B cell (primary cell): ENCODE measurements around the gene C12orf60. TPM values are rescaled to one million over a fixed set of nuclear protein-coding genes. Genes with fewer than 3 reads are reported as not detected.

Experiments
- ATAC-seq: fragments of 200-7000 bp; cut with Tn5 transposase; one replicate; pipeline ENCODE4 v1.10.0; 2021; ENCODE audit warnings: low read depth, mild to moderate bottlenecking, moderate number of reproducible peaks, moderate library complexity
- CTCF ChIA-PET: fragments of 350-600 bp; sonication (Branson Sonifier 250); formaldehyde crosslinking; loops from one replicate; lab custom pipeline; 2021; ENCODE audit warnings: antibody characterized with exemption, inconsistent platforms; lab: Charles Lee
- POLR2A ChIA-PET: fragments of 350-600 bp; sonication (Branson Sonifier 250); formaldehyde crosslinking; loops from one replicate; lab custom pipeline; 2021; ENCODE audit warnings: antibody characterized with exemption; lab: Charles Lee
- DNase-seq: peaks from one replicate; pipeline ENCODE4 v3.0.0; 2013
- H2AFZ ChIP-seq: 2 replicates; pipeline ENCODE4 v1.6.1; 2012; ENCODE audit warnings: mild to moderate bottlenecking, low read depth, low read length; ENCODE audit not compliant: insufficient read depth, poor library complexity, severe bottlenecking
- H3K27ac ChIP-seq, 2 donors: 1 replicate in 1 of 2; 2 replicates in 1 of 2; pipeline ENCODE4 v1.5.1; 2012 to 2013; ENCODE audit warnings: low read length in 2 of 2, mild to moderate bottlenecking in 2 of 2, moderate library complexity in 1 of 2
- H3K27me3 ChIP-seq, 4 experiments: fragments of 200-600 bp in 1 of 4; sonication (generic) in 1 of 4; replicated peaks in 1 of 4; 1 replicate in 2 of 4; 2 replicates in 2 of 4; pipeline versions ENCODE4 v1.6.1 to v1.7.0; 2013 to 2016; ENCODE audit warnings: low read length in 3 of 4, mild to moderate bottlenecking in 2 of 4, mixed read lengths in 1 of 4, moderate library complexity in 1 of 4; ENCODE audit not compliant: insufficient read depth in 4 of 4, control insufficient read depth in 3 of 4; ENCODE audit errors: control extremely low read depth in 1 of 4
- H3K36me3 ChIP-seq, 2 experiments: replicated peaks in 1 of 2; 1 replicate in 1 of 2; 2 replicates in 1 of 2; pipeline versions ENCODE4 v1.6.1 to v1.7.1; 2013; ENCODE audit warnings: low read length in 1 of 2; ENCODE audit not compliant: insufficient read depth in 2 of 2, control insufficient read depth in 1 of 2; ENCODE audit errors: control extremely low read depth in 1 of 2, extremely low read depth in 1 of 2
- H3K4me1 ChIP-seq, 2 donors: fragments of 200-600 bp in 1 of 2; sonication (generic) in 1 of 2; 1 replicate in 1 of 2; 2 replicates in 1 of 2; pipeline versions ENCODE4 v1.5.1 to v1.6.1; 2013 to 2017; ENCODE audit warnings: low read length in 2 of 2; ENCODE audit not compliant: control insufficient read depth in 2 of 2, insufficient read depth in 2 of 2
- H3K4me2 ChIP-seq: replicated peaks from 2 replicates; pipeline ENCODE3; 2012; ENCODE audit warnings: mild to moderate bottlenecking, low read depth, low read length; ENCODE audit not compliant: poor library complexity, severe bottlenecking
- H3K4me3 ChIP-seq, 5 experiments: fragments of 200-600 bp in 1 of 5; sonication (generic) in 1 of 5; 1 replicate in 3 of 5; 2 replicates in 2 of 5; pipeline versions ENCODE4 v1.5.1 to v1.7.0; 2011 to 2016; ENCODE audit warnings: low read length in 4 of 5, mild to moderate bottlenecking in 4 of 5, low read depth in 2 of 5, control low read depth in 1 of 5, moderate library complexity in 1 of 5; ENCODE audit not compliant: insufficient read depth in 1 of 5; ENCODE audit errors: control extremely low read depth in 1 of 5, extremely low read depth in 1 of 5
- H3K79me2 ChIP-seq: fragments of 200-600 bp; sonication (generic); one replicate; pipeline ENCODE4 v1.6.0; 2016; ENCODE audit warnings: low read length; ENCODE audit not compliant: control insufficient read depth, insufficient read depth
- H3K9ac ChIP-seq: fragments of 200-600 bp; sonication (generic); 2 replicates; pipeline ENCODE4 v1.6.1; 2017; ENCODE audit warnings: mild to moderate bottlenecking, low read length, moderate library complexity
- H3K9me3 ChIP-seq, 3 donors: one replicate each; pipeline versions ENCODE4 v1.6.1 to v1.7.1; 2013; ENCODE audit warnings: low read length in 2 of 3; ENCODE audit not compliant: control insufficient read depth in 2 of 3, insufficient read depth in 1 of 3; ENCODE audit errors: control extremely low read depth in 1 of 3
- H4K20me1 ChIP-seq: 2 replicates; pipeline ENCODE4 v1.6.0; 2012; ENCODE audit warnings: mild to moderate bottlenecking, low read length; ENCODE audit not compliant: insufficient read depth, control insufficient read depth, poor library complexity, severe bottlenecking
- H3K27ac Mint-ChIP-seq: one replicate; pipeline ENCODE4 v1.8.0; 2021; ENCODE audit warnings: mixed read lengths
- H3K27me3 Mint-ChIP-seq: one replicate; pipeline ENCODE4 v1.8.0; 2021; ENCODE audit warnings: mixed read lengths
- H3K4me1 Mint-ChIP-seq: one replicate; pipeline ENCODE4 v1.8.0; 2021; ENCODE audit warnings: mixed read lengths
- H3K4me3 Mint-ChIP-seq: one replicate; pipeline ENCODE4 v1.8.0; 2021; ENCODE audit warnings: mixed read lengths
- H3K9me3 Mint-ChIP-seq: one replicate; pipeline ENCODE4 v1.8.0; 2022; ENCODE audit warnings: mixed read lengths; ENCODE audit not compliant: insufficient read depth
- CTCF ChIP-seq: fragments of 200-600 bp; IDR thresholded peaks from one replicate; pipeline ENCODE4 v1.8.0; 2022; ENCODE audit warnings: antibody characterized with exemption, mild to moderate bottlenecking
- EZH2 ChIP-seq: IDR thresholded peaks from 2 replicates; pipeline ENCODE4 v1.6.1; 2012; ENCODE audit warnings: borderline replicate concordance, low read depth, mild to moderate bottlenecking, moderate library complexity, low read length; ENCODE audit not compliant: insufficient read depth, poor library complexity, severe bottlenecking
- WGBS: methylation state at CpG from one replicate; pipeline ENCODE4 v1.1.5; 2013; ENCODE audit warnings: missing lambda C conversion rate; ENCODE audit not compliant: insufficient coverage; 5-methylcytosine and 5-hydroxymethylcytosine counted together
- intact Hi-C: fragments of 100-400 bp; cut with micrococcal nuclease; formaldehyde crosslinking; loops from one replicate; pipeline ENCODE4 v1.10.0; 2022
- polyA plus RNA-seq: library from polyadenylated mRNA; depleted of rRNA; stranded (reverse); fragments of >200 nt; gene quantifications from 2 replicates; pipeline ENCODE4 v1.2.3, GENCODE V29; 2012
- total RNA-seq, 2 donors: library from RNA; stranded (reverse); fragments of 120-200 nt in 1 of 2; gene quantifications; 1 replicate in 1 of 2; 2 replicates in 1 of 2; pipeline versions ENCODE4 v1.2.3 to v1.2.4, GENCODE V29; 2013 to 2022

Gene C12orf60
- total and polyA plus RNA-seq, 2 donors (not counting 1 experiment from before 2014, with no cell fraction given): 0.25 to 1.2 TPM

- H2AFZ ChIP-seq: no peak overlapping the region
- ChIA-PET CTCF (interaction anchor here (0.8 to 7.2 kb wide), 8 partner anchors 9 to 425 kb away, joined by 3 to 192 read pairs (median 4); partner anchors contain the start of genes ERP27 and RERG), POLR2A (no interaction called here)
- H3K27me3 ChIP-seq: no peaks in the 10 kb centered on the region
- H3K36me3 ChIP-seq: no peaks in the 10 kb centered on the region
- intact Hi-C loops: no loop called here
- Mint-ChIP-seq H3K4me3 (no peak overlapping the region), H3K27me3 (peaks cover 4% of the 10 kb centered on the region), H3K27ac (no peak overlapping the region), H3K9me3 (no peaks in the 10 kb centered on the region), H3K4me1 (peaks cover 9% of the 10 kb centered on the region)
- no peaks in the 10 kb centered on the region for H4K20me1 ChIP-seq
- H3K4me1 ChIP-seq: peaks cover 0 to 4% of the 10 kb centered on the region in 2 donors
- no peak overlapping the region for H3K27ac ChIP-seq
- ATAC-seq (no peak), DNase-seq (no peak)
- no peak for TF ChIP-seq EZH2
- H3K4me2 ChIP-seq: no peak overlapping the region
- no peaks in the 10 kb centered on the region for H3K79me2 ChIP-seq
- no peak overlapping the region for H3K9ac ChIP-seq
- no peak overlapping the region for H3K4me3 ChIP-seq
- H3K9me3 ChIP-seq: no peaks in the 10 kb centered on the region
Observed at GRCh38 chr12:14844401-14844800, 40.9 kb downstream of the C12orf60 start.

- Mint-ChIP-seq H3K27me3 (no peaks in the 10 kb centered on the region), H3K9me3 (no peaks in the 10 kb centered on the region), H3K4me1 (peaks cover 9% of the 10 kb centered on the region), H3K27ac (no peak overlapping the region), H3K4me3 (no peak overlapping the region)
- intact Hi-C loops: loop anchor here (1.0 to 5.0 kb wide), 7 partner anchors 37 to 607 kb away; partner anchors contain the start of gene RERG
- WGBS: 38% methylated on average over 1 of the region's 3 CpGs
- ChIA-PET POLR2A (no interaction called here), CTCF (interaction anchor here (0.6 to 7.2 kb wide), 22 partner anchors 10 to 607 kb away, joined by 3 to 192 read pairs (median 4); partner anchors contain the start of genes ERP27, RERG and WBP11)
- H3K27ac ChIP-seq: no peak overlapping the region
- H3K36me3 ChIP-seq: no peaks in the 10 kb centered on the region
- no peaks in the 10 kb centered on the region for H4K20me1 ChIP-seq
- DNase-seq (peak; percentile 72), ATAC-seq (peak; percentile 81)
- no peak overlapping the region for H3K4me3 ChIP-seq
- H3K9ac ChIP-seq: no peak overlapping the region
- H3K79me2 ChIP-seq: no peaks in the 10 kb centered on the region
- TF ChIP-seq EZH2 (no peak), CTCF (peak; percentile 77)
- no peaks in the 10 kb centered on the region for H3K27me3 ChIP-seq
- peaks cover 0 to 4% of the 10 kb centered on the region in 2 donors for H3K4me1 ChIP-seq
- peak overlapping the region; percentile 45 for H3K4me2 ChIP-seq
- H3K9me3 ChIP-seq: no peaks in the 10 kb centered on the region
- H2AFZ ChIP-seq: peak overlapping the region; percentile 72
Observed at GRCh38 chr12:14845350-14845750, 41.9 kb downstream of the C12orf60 start.
